Ovary (tissue), 3 donors: ENCODE measurements around the gene C1QTNF6.

Experiments
- CTCF ChIP-seq, 3 donors: fragments of 450-650 bp in 2 of 3; fragments of 200-600 bp in 1 of 3; IDR thresholded peaks; one replicate each; pipeline versions ENCODE4 v1.5.1 to v1.8.0; 2016 to 2022; ENCODE audit warnings: antibody characterized with exemption in 3 of 3, mild to moderate bottlenecking in 1 of 3
- POLR2A ChIP-seq: fragments of 450-650 bp; IDR thresholded peaks from one replicate; pipeline ENCODE4 v1.6.1; 2017; ENCODE audit warnings: antibody characterized with exemption, mild to moderate bottlenecking, moderate library complexity
- donor health status: DM: no; HTN: no; CAD: no.

GRCh38 chr22:37177755-37178154 is 10.3 kb downstream of the C1QTNF6 start:
- TF ChIP-seq POLR2A (no peak), CTCF (IDR thresholded peaks at IDR 0.05) (no peak)
